Endothelial cell (in vitro differentiated cells): ENCODE data around the gene TARDBP. TPM values are rescaled to one million over a fixed set of nuclear protein-coding genes. Genes with fewer than 3 reads are reported as not detected.

Experiments used
- DNase-seq: peaks from one replicate; pipeline ENCODE4 v3.0.0; 2021; ENCODE audit warnings: low spot score
- H3K27ac Mint-ChIP-seq: one replicate; pipeline ENCODE4 v1.8.0; 2021; ENCODE audit warnings: mixed read lengths, inconsistent platforms; ENCODE audit not compliant: unreplicated experiment
- H3K27me3 Mint-ChIP-seq: one replicate; pipeline ENCODE4 v1.8.0; 2021; ENCODE audit warnings: mild to moderate bottlenecking, moderate library complexity, mixed read lengths, inconsistent platforms; ENCODE audit not compliant: unreplicated experiment
- H3K36me3 Mint-ChIP-seq: one replicate; pipeline ENCODE4 v1.8.0; 2021; ENCODE audit warnings: mild to moderate bottlenecking, low read depth, mixed read lengths, inconsistent platforms; ENCODE audit not compliant: unreplicated experiment
- H3K4me1 Mint-ChIP-seq: one replicate; pipeline ENCODE4 v1.8.0; 2021; ENCODE audit warnings: mild to moderate bottlenecking, mixed read lengths, inconsistent platforms; ENCODE audit not compliant: unreplicated experiment
- H3K4me3 Mint-ChIP-seq: one replicate; pipeline ENCODE4 v1.8.0; 2021; ENCODE audit warnings: mild to moderate bottlenecking, mixed read lengths, inconsistent platforms; ENCODE audit not compliant: unreplicated experiment
- H3K9me3 Mint-ChIP-seq: one replicate; pipeline ENCODE4 v1.8.0; 2021; ENCODE audit warnings: mixed read lengths, inconsistent platforms; ENCODE audit not compliant: unreplicated experiment
- CTCF ChIP-seq: fragments of 200-600 bp; sonication (generic); IDR thresholded peaks from one replicate; pipeline ENCODE4 v1.5.0; 2021; ENCODE audit warnings: antibody characterized with exemption; ENCODE audit not compliant: unreplicated experiment
- total RNA-seq: library from RNA; stranded (reverse); fragmentation: NEBNext Ultra II Directional; extraction: Animal tissue kit (Norgen Biotek cat#: 25700); gene quantifications from one replicate; pipeline ENCODE4 v1.2.1, GENCODE V29; 2021; ENCODE audit not compliant: unreplicated experiment

The TARDBP gene
- total RNA-seq, 1 donor from 2014 or later: 161 TPM

DNA sequence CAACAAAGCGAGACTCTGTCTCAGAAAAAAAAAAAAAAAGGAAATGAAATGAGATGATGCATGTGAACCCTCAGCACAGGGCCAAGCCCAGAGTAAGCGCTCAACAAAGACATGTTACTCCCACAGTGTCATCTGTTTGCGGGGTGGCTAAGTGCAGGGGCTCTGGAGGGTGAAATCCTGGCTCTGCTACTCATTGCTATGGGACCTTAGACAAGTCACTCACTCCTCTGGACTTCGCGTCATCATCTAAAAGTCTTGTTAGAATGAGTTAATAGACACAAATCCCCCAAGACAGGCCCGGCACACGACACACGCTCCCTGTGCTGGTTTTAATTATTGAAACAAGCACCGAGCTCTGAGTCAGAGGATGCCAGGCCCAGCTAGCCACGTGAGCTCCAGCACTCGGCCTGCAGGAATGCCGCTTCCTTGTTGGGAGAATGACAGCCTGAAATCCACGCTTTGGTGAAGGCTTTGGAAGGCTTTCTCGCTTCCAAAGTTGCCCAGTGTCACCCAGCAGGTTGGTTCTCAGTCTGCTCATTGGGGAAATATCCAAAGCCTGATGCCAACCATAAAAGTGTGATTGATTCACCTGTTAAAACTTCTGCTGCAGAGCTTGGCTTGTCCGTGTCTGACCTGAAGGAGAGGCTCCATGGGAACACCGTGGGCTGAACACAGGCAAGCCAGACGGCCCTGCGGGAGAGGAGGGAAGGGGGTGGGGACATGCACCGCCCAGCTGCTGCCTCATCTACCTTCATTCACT, 36.7 kb upstream of the TARDBP start:
- DNase-seq: no peak
- H3K27ac Mint-ChIP-seq: no peak overlapping the region
- no peak for TF ChIP-seq CTCF

GRCh38 chr1:10978719-10979118, 33.7 kb upstream of the TARDBP start:
- H3K27me3 Mint-ChIP-seq: peaks cover 10% of the 10 kb centered on the region
- no peak for DNase-seq
- TF ChIP-seq CTCF: no peak
- peak overlapping the region; percentile 68 for H3K4me3 Mint-ChIP-seq
- peaks cover 15% of the 10 kb centered on the region for H3K4me1 Mint-ChIP-seq
- no peak overlapping the region for H3K27ac Mint-ChIP-seq
- no peaks in the 10 kb centered on the region for H3K9me3 Mint-ChIP-seq
- H3K36me3 Mint-ChIP-seq: no peaks in the 10 kb centered on the region

More for the DNA sequence above, 36.7 kb upstream of the TARDBP start:
- peaks cover 5% of the 10 kb centered on the region for H3K27me3 Mint-ChIP-seq
- H3K4me3 Mint-ChIP-seq: no peak overlapping the region
- H3K36me3 Mint-ChIP-seq: no peaks in the 10 kb centered on the region
- peaks cover 9% of the 10 kb centered on the region for H3K4me1 Mint-ChIP-seq
- no peaks in the 10 kb centered on the region for H3K9me3 Mint-ChIP-seq

DNA sequence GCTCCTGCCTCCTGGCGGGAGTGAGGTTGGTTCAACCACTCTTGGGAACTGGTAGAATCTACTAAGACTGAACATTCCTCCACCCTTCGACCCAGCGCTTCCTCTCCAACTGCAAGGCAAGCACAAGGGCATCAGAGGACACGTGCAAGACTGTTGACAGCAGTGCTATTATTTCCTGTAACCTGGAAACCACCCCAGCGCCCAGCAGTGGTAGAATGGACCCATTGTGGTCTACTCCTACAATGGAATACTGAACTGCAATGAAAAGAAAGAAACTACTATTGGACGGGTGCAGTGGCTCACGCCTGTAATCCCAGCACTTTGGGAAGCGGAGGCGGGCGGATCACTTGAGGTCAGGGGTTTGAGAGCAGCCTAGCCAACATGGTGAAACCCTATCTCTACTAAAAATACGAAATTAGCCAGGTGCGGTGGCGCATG, 33.0 kb upstream of the TARDBP start:
- Mint-ChIP-seq H3K27me3 (peaks cover 10% of the 10 kb centered on the region), H3K4me3 (no peak overlapping the region), H3K9me3 (no peaks in the 10 kb centered on the region), H3K4me1 (peaks cover 15% of the 10 kb centered on the region), H3K36me3 (no peaks in the 10 kb centered on the region), H3K27ac (no peak overlapping the region)
- no peak for TF ChIP-seq CTCF
- no peak for DNase-seq

- peak; percentile 44 for DNase-seq
- H3K27ac Mint-ChIP-seq: no peak overlapping the region
Observed at GRCh38 chr1:10980094-10980577, 32.3 kb upstream of the TARDBP start.

More at GRCh38 chr1:10980094-10980577, 32.3 kb upstream of the TARDBP start:
- Mint-ChIP-seq H3K36me3 (no peaks in the 10 kb centered on the region), H3K27me3 (peaks cover 10% of the 10 kb centered on the region), H3K4me3 (no peak overlapping the region), H3K4me1 (peaks cover 15% of the 10 kb centered on the region), H3K9me3 (no peaks in the 10 kb centered on the region)
- TF ChIP-seq CTCF: no peak
